ENCODE results near the gene ITIH5.

GRCh38 chr10:7547206-7547605 is 119.6 kb downstream of the ITIH5 start:
- TF ChIP-seq CTCF (IDR thresholded peaks at IDR 0.05) (no peak), POLR2AphosphoS5 (IDR thresholded peaks at IDR 0.05) (no peak), EP300 (IDR thresholded peaks at IDR 0.05) (no peak)
